ENCODE results near the gene YAE1.

The YAE1 gene

GRCh38 chr7:39557911-39558310, 8.3 kb upstream of the YAE1 start:
- FAIRE-seq = no peak

DNA sequence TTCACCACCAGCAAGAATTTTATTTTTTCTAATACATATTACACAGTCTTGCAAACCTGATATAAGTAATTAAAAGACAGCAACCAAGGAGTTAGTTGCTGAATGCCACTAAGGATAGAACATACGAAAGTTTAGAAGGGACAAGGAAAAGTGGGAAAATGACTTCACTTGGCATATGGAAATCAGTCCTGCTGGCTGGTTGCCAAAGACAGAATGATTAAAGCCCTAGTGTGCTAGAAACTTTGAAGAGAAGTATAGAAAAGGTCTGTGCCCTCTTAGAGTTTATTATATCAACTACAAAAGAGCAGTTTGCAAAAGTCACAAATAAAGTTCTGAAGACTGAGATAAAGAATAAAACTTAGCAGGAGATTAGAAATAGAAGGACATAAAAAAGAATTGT, 5.8 kb upstream of the YAE1 start:
- FAIRE-seq = no peak

GRCh38 chr7:39560997-39561396, 5.2 kb upstream of the YAE1 start:
- no peak for FAIRE-seq

DNA sequence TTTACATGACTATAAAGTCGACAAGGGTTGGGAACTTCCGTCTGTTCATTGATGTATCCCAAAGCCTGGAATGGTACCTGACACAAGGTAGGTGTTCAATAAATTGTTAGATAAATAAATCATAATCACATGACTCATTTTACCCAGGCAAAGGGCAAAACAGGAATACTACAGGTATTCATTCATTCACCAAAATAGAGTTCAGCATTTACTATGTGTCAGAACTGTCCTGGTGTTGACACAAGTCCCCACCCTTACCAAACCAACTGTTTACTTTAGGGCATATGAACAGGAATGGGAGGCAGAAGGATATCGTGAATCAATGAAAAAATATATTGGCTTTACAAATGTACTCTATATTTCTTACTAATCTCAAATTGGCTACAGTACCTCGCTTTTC, 666 bp upstream of the YAE1 start:
- no peak for FAIRE-seq

DNA sequence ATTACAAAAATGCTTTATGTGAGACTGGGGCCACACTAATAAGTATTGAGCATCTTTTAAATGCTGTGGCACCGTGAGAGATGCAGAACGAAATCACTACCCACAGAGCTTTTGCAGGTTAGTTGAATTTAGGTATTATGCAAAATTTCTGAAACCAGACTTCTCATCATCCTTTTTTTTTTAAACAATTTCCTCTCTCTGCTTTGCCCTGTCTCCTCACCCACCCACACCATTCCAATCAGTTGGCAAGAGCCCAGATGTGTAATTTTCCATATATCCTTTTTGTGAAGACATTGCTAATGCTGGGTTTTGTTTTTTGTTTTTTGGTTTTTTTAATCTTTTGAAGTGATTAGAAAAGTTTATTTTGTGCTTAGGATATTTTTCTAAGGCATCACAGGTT, 1.1 kb downstream of the YAE1 start:
- FAIRE-seq = no peak

DNA sequence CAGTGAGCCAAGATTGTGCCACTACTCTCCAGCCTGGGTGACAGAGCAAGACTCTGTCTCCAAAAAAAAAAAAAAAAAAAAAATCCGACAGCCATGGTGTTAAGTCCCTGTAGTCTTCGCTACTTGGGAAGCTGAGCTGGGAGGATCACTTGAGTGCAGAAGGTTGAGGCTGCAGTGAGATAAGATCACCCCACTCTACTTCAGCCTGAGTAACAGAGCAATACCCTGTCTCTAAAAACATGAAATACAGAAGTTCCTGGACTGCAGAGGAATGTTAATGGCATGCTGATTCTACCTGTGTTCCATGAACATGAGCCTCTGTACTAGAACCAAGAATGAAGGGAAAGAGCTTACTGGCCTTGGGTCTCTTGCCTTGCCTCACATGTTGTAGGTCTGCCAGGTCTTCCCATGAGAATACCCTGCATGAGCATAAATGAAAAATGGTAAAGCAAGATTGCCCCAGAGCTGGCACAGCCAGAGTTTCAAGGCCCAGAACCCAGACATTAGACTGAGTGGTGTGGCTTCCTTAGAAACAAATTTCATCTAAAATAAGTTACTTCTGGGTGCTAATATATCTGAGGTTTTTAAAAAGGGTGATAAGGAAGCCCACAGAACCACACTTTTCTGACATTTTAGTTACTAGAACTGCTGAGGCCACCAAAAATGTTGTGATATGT, 8.6 kb downstream of the YAE1 start:
- FAIRE-seq = no peak

DNA sequence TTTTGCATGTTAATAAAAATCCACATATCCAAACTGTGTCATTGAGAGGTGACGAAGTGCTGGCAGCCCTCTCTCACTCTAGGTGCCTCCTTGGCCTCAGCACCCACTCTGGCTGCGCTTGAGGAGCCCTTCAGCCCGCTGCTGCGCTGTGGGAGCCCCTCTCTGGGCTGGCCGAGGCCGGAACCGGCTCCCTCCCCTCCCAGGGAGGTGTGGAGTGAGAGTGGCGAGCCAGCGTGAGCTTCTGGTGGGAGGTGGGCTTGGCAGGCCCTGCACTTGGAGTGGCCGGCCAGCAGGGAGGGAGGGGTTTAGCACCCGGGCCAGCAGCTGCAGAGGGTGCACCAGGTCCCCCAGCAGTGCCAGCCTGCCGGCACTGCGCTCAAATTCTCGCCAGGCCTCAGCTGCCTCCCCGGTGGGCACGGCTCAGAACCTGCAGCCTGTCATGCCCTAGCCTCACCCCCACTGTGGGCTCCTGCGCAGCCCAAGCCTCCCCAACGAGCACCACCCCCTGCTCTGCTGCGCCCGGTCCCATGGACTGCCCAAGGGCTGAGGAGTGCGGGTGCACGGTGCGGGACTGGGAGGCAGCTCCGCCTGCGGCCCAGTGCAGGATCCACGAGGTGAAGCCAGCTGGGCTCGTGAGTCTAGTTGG, 11.1 kb downstream of the YAE1 start:
- no peak for FAIRE-seq

DNA sequence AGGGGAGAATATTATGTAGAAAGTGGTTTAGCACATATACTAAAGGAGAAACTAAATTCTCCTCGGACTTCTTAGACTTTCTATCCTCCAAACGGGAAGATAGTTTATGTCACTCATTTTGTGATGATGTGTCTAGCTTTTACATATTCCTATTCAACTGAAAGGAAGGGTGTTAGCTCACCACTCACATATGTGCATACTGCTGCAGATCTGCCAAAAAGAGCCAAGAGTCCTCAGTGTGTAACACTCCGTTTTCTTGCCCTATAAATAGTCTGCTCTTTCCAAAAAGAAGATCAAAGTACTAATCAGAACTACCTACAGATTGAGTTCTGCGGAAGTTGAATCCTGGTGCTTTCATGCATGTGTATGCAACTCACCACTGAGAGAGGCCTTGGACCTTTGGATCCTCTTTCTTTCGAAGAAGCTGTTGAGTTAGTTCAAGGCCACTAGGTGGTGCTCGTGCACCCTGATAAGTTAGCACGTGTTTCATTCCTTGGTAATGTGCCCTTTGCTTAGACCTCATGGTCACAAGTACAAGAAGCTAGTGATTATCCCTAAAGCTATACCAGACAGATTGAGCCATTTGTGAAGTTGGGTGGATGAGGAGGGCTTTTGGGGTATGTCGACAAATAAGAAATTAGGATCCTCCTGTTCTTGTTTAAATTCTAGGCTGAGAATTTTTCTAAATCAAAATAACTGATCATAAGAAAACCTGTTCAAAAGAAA, 14.1 kb downstream of the YAE1 start:
- FAIRE-seq = no peak

- no peak for FAIRE-seq
Observed at GRCh38 chr7:39582536-39582935, 16.3 kb downstream of the YAE1 start.

DNA sequence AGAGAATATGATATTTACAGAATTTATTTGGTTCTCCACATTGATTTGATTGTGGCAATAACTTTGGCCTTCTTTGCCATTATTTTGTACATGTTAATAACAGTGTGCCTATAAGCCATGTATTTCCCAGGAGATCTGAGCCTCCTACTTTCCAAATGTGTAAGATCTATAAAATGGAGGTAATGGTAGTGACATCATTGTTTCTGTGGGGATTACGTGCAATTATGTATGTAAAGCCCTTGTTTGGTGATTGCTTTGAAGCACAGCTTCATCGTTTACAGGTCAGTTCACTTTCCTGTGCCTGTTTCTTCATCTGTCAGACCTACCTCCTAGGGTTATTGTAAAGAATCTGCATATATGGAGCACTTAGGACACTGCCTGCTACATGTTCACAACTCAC, 17.3 kb downstream of the YAE1 start:
- no peak for FAIRE-seq

DNA sequence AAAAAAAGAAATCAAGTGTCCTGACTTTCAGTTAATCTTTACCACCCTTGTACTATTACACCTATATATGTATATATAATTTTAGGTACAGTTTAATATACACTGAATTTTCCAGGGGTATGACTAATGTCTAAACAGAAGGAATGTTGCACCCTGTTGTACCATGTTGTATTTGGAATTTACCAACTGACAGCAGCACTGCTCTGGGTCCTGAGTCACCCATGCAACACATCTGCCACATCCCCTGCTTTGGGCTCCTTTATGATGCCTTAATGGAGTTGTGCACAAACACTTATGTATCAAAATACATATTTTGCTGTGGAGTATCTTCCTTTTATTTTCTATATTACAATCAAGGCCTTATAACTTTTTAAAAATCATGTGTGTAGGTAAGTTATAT, 21.2 kb downstream of the YAE1 start:
- FAIRE-seq = no peak

GRCh38 chr7:39588416-39588815, 22.2 kb downstream of the YAE1 start:
- FAIRE-seq = no peak

GRCh38 chr7:39589323-39590111, 23.3 kb downstream of the YAE1 start:
- no peak for FAIRE-seq

GRCh38 chr7:39592586-39592985, 26.4 kb downstream of the YAE1 start:
- FAIRE-seq = no peak

- FAIRE-seq = no peak
Observed at GRCh38 chr7:39594988-39595620, 28.9 kb downstream of the YAE1 start.

DNA sequence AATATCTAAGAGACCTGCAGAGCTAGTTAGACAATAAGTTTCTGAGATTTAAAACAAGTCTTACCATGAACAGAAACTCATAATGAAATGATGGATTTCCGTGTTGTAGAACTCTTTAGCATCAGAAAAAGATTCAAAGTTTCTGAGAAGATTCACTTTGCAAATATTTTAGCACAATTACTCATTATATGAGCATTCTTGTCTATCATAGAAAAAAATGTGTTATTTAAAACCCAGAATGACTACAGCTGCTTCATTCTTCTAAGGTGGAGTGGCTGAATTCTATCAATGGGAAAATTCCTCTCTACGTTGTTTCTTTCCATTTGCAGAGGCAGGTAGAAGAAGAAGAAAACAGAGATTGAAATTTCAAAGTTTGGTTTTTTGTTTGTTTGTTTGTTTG, 36.1 kb downstream of the YAE1 start:
- no peak for FAIRE-seq

DNA sequence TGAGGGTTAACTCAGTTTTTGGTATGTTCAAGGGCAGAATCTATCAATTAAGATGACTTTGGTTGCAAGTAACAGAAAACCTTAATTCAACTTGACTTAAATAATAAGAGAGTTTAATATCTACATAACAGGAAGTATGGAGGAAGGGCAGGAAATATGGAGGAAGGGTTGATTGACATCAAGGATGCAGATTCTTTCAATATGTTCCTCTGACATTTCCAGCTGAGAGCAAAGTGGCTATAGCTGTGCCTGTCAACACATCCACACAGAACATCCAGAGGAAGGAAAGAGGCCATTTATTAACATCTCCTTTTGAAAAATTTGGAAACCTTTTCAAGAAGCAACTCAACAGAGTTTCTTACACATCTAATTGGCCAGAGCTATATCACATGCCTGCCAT, 37.7 kb downstream of the YAE1 start:
- no peak for FAIRE-seq

DNA sequence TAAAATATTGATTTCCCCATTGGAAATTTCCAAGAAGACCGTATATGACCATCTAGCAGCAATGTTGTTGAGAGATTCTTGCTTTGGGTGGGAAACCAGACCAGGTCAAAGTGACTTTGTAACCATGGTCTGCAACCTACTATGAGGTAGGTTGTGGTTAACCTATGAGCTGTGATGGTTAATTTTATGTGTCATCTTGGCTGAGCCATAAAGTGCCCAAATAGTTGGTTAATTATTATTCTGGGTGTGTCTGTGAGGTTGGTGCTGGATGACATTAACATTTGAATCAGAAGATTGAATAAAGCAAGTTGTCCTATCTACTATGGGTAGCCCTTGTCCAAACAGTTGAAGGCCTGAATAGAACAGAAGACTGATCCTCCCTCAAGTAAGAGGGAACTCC, 38.9 kb downstream of the YAE1 start:
- no peak for FAIRE-seq

- peak; percentile 53 for FAIRE-seq
Observed at GRCh38 chr7:39606352-39606751, 40.1 kb downstream of the YAE1 start.

- FAIRE-seq = no peak
Observed at GRCh38 chr7:39606941-39607340, 40.7 kb downstream of the YAE1 start.

DNA sequence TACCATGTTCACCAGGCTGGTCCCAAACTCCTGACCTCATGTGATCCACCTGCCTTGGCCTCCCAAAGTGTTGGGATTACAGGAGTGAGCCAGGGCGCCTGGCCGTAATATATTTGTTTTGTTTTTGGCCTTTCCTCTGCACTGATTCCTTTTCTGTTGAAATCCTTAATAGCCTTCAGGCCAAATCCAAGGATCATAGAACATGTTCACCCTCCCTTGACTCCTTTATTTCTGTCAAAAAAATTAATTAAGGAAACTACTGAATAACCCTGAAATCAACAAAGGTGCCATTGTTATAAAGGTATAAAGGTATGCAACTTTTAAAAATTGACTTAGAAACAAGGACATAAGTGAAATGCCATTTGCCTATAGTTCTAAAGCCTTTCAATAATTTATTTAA, 41.7 kb downstream of the YAE1 start:
- FAIRE-seq = no peak

GRCh38 chr7:39608278-39608677, 42.1 kb downstream of the YAE1 start:
- FAIRE-seq = no peak

Measured in colon (tissue), 2 donors.